ENCODE data around the gene AFP. TPM values are rescaled to one million over a fixed set of nuclear protein-coding genes. Genes with fewer than 3 reads are reported as not detected.

The AFP gene
- total and polyA plus RNA-seq, 2 of the 13 experiments (the other 11 are each of a cell fraction or from before 2014, with no cell fraction given) = 9,434 to 13,105 TPM

GRCh38 chr4:73410916-73411730 is 24.9 kb upstream of the AFP start:
- CTCF ChIA-PET (ENCODE audit: low intra/inter-chr PET ratio, low total read pairs) = interaction anchor here (1.5 kb wide), 1 partner anchor 35 kb away, joined by 6 read pairs; no protein-coding TSS in a partner anchor
- POLR2A ChIA-PET = interaction anchor here (0.8 to 2.9 kb wide), 9 partner anchors 8 to 70 kb away, joined by 3 to 15 read pairs (median 4); no protein-coding TSS in a partner anchor
- no peak for DNase-seq (ENCODE audit: low spot score)
- TF ChIP-seq POLR2AphosphoS5 (IDR thresholded peaks at IDR 0.05; ENCODE audit: low read depth, low read length) = peak; percentile 62
- peak; percentile 62 for TF ChIP-seq MLLT10 (CRISPR knock-in tag; IDR thresholded peaks at IDR 0.05)
- peak; percentile 69 for TF ChIP-seq RBM22 (optimal IDR thresholded peaks at IDR 0.05; ENCODE audit: low read length)
- no peak for TF ChIP-seq ZSCAN29 (CRISPR knock-in tag; conservative IDR thresholded peaks at IDR 0.05)
- no peak for TF ChIP-seq ZNF724P (CRISPR knock-in tag; IDR thresholded peaks at IDR 0.05; ENCODE audit: borderline replicate concordance)
- TF ChIP-seq KDM2A (CRISPR knock-in tag; IDR thresholded peaks at IDR 0.05; ENCODE audit: borderline replicate concordance, low read depth) = no peak
- no peak for TF ChIP-seq IRF1 (CRISPR knock-in tag; IDR thresholded peaks at IDR 0.05; ENCODE audit: low read depth)
- TF ChIP-seq PHF8 (CRISPR knock-in tag; IDR thresholded peaks at IDR 0.05) = peak; percentile 11; the same call in 1 of the 2 replicates
- no peak for TF ChIP-seq ZFP90 (CRISPR knock-in tag; IDR thresholded peaks at IDR 0.05; ENCODE audit: borderline replicate concordance)
- peak; percentile 97 for TF ChIP-seq PAF1 (CRISPR knock-in tag; IDR thresholded peaks at IDR 0.05)
- 0 out of 2 replicates have a peak, but pooled peaks have one; percentile 6 for TF ChIP-seq MED1 (CRISPR knock-in tag; IDR thresholded peaks at IDR 0.05)
- 0 out of 2 replicates have a peak, but pooled peaks have one; percentile 26 for TF ChIP-seq ZNF709 (CRISPR knock-in tag; IDR thresholded peaks at IDR 0.05)
- no peak for TF ChIP-seq JARID2 (CRISPR knock-in tag; IDR thresholded peaks at IDR 0.05; ENCODE audit: insufficient replicate concordance)
- TF ChIP-seq ZNF512B (CRISPR knock-in tag; IDR thresholded peaks at IDR 0.05; ENCODE audit: borderline replicate concordance) = no peak
- no peak for TF ChIP-seq ZNF317 (CRISPR knock-in tag; IDR thresholded peaks at IDR 0.05)
- TF ChIP-seq IRX3 (CRISPR knock-in tag; IDR thresholded peaks at IDR 0.05; ENCODE audit: borderline replicate concordance, low read depth) = 0 out of 2 replicates have a peak, but pooled peaks have one; percentile 20

More at GRCh38 chr4:73410916-73411730, 24.9 kb upstream of the AFP start:
- ATAC-seq = peak; percentile 26
- Histone ChIP-seq H4K20me1 (ENCODE audit: insufficient read depth, low read length) (peaks cover 11% of the 10 kb centered on the region), H3K9ac (ENCODE audit: insufficient read depth, low read depth, low read length) (peak overlapping the region; percentile 92), H3K36me3 (replicated peaks in 1 of 2; ENCODE audit: control insufficient read depth in 1 of 2, insufficient read depth in 2 of 2, low read length in 2 of 2) (peaks cover 6 to 54% of the 10 kb centered on the region in 2 experiments), H3K27ac (ENCODE audit: extremely low read length, insufficient read depth, low read length) (peak overlapping the region; percentile 89), H3K9me3 (ENCODE audit: low read length) (no peaks in the 10 kb centered on the region), H3K4me2 (ENCODE audit: low read depth, low read length) (peak overlapping the region; percentile 77), H3K4me1 (ENCODE audit: insufficient read depth, low read length) (peaks cover 76% of the 10 kb centered on the region), H3K4me3 (replicated peaks in 1 of 3; ENCODE audit: insufficient read depth in 1 of 3, low read depth in 2 of 3, low read length in 3 of 3) (peak overlapping the region; percentile 41 to 86 (median 71); a peak in 5 of 6 replicates), H3K27me3 (ENCODE audit: control insufficient read depth in 1 of 2, insufficient read depth in 2 of 2, low read length in 2 of 2) (no peaks in the 10 kb centered on the region), H2AFZ (ENCODE audit: low read length) (no peak overlapping the region), H3K79me2 (ENCODE audit: insufficient read depth, low read length) (peaks cover 84% of the 10 kb centered on the region)
- no peak for FAIRE-seq
- in situ Hi-C loops (cut with HindIII; ENCODE audit: extremely low pct_ligation_motif_present, low pct_unique_long_range_greater_than_20kb) (no loop called here), intact Hi-C loops (cut with micrococcal nuclease; ENCODE audit: unreplicated experiment) (no loop called here)
- 22% methylated on average over 3 of the region's 3 CpGs for WGBS (ENCODE audit: low lambda C conversion rate)
- no TSS peak for BruUV-seq (replicated peaks)
